Kidney (tissue), 14 donors: ENCODE data around the gene SULF2. TPM values are rescaled to one million over a fixed set of nuclear protein-coding genes. Genes with fewer than 3 reads are reported as not detected.

Experiments used
- DNase-seq, 5 donors: peaks; one replicate each; pipeline ENCODE4 v3.0.0-alpha.2; 2013 to 2020
- FAIRE-seq: peaks from 2 replicates; lab custom pipeline; 2012; peaks lifted over from hg19 to GRCh38; lab: Jason Lieb, UNC
- H3K27ac ChIP-seq, 2 donors: one replicate each; pipeline ENCODE4 v1.7.0; 2013; ENCODE audit warnings: low read depth in 2 of 2, low read length in 2 of 2, inconsistent platforms in 1 of 2
- H3K27me3 ChIP-seq: one replicate; pipeline ENCODE4 v1.7.1; 2013; ENCODE audit warnings: low read length, inconsistent platforms; ENCODE audit not compliant: control insufficient read depth, insufficient read depth
- H3K36me3 ChIP-seq, 3 donors: one replicate each; pipeline versions ENCODE4 v1.7.0 to v1.7.1; 2013; ENCODE audit warnings: low read length in 3 of 3, control low read depth in 1 of 3, inconsistent platforms in 1 of 3; ENCODE audit not compliant: insufficient read depth in 3 of 3, control insufficient read depth in 2 of 3
- H3K4me1 ChIP-seq, 3 donors: one replicate each; pipeline versions ENCODE4 v1.7.0 to v1.7.1; 2013; ENCODE audit warnings: low read length in 3 of 3, inconsistent platforms in 1 of 3, low read depth in 1 of 3; ENCODE audit not compliant: control insufficient read depth in 2 of 3, insufficient read depth in 2 of 3
- H3K4me3 ChIP-seq, 3 donors: one replicate each; pipeline versions ENCODE4 v1.7.0 to v1.8.1; 2013; ENCODE audit warnings: low read length in 3 of 3, control low read depth in 1 of 3, inconsistent platforms in 1 of 3
- H3K9ac ChIP-seq, 3 donors: one replicate each; pipeline versions ENCODE4 v1.7.0 to v1.7.1; 2013; ENCODE audit warnings: low read length in 3 of 3, control low read depth in 1 of 3, inconsistent platforms in 1 of 3
- H3K9me3 ChIP-seq, 3 donors: one replicate each; pipeline versions ENCODE4 v1.7.0 to v1.7.1; 2013; ENCODE audit warnings: low read length in 3 of 3, control low read depth in 1 of 3, inconsistent platforms in 1 of 3; ENCODE audit not compliant: control insufficient read depth in 2 of 3, insufficient read depth in 1 of 3
- CTCF ChIP-seq: IDR thresholded peaks from 3 replicates; pipeline ENCODE4 v1.5.1; 2012; ENCODE audit warnings: mild to moderate bottlenecking, moderate library complexity, borderline replicate concordance; ENCODE audit not compliant: insufficient read depth; ENCODE audit errors: extremely low read depth
- intact Hi-C: fragments of 100-400 bp; cut with DNase I; formaldehyde crosslinking; loops from one replicate; pipeline ENCODE4 v1.11.1; 2022
- polyA plus RNA-seq: library from polyadenylated mRNA; stranded (reverse); fragments of 350-450 nt; fragmentation: Illumina TruSeq; extraction: RNeasy Lipid Tissue Mini Kit (QIAGEN cat#74804); gene quantifications from one replicate; pipeline ENCODE4 v1.2.3, GENCODE V29; 2014; ENCODE audit warnings: low read depth, low replicate concordance; ENCODE audit not compliant: insufficient read depth
- total RNA-seq: library from RNA; stranded (reverse); fragmentation: NEBNext Ultra II Directional; extraction: Animal tissue kit (Norgen Biotek cat#: 25700); gene quantifications from one replicate; pipeline ENCODE4 v1.2.1, GENCODE V29; 2021
- donor health status: control.
- donor health status: control.
- donor health status: control.
- donor health status: control.
- donor health status: control.
- donor health status: DM: yes; HTN: yes; CAD: no.
- donor health status: Normal renal cell carcinoma (clear cell type).

SULF2 gene
- total and polyA plus RNA-seq, 2 donors from 2014 or later, result 85.1 to 257 TPM

- Histone ChIP-seq H3K4me3 (no peak overlapping the region), H3K9ac (no peak overlapping the region), H3K27me3 (no peaks in the 10 kb centered on the region), H3K36me3 (no peaks in the 10 kb centered on the region), H3K27ac (no peak overlapping the region), H3K4me1 (no peaks in the 10 kb centered on the region), H3K9me3 (no peaks in the 10 kb centered on the region)
- no peak for FAIRE-seq
- peak in 1 of 5 donors; percentile 34 for DNase-seq
- intact Hi-C loops, result no loop called here
- no peak for TF ChIP-seq CTCF
These were observed 58.6 kb downstream of the SULF2 start for GRCh38 chr20:47726632-47727031.

- DNase-seq (peak; percentile 78 to 96 (median 94)), FAIRE-seq (peak; percentile 74)
- Histone ChIP-seq H3K9ac (no peak overlapping the region), H3K4me1 (no peaks in the 10 kb centered on the region), H3K9me3 (no peaks in the 10 kb centered on the region), H3K27me3 (no peaks in the 10 kb centered on the region), H3K36me3 (no peaks in the 10 kb centered on the region), H3K27ac (no peak overlapping the region), H3K4me3 (no peak overlapping the region)
- intact Hi-C loops, result no loop called here
- TF ChIP-seq CTCF, result peak; percentile 94
These were observed 59.9 kb downstream of the SULF2 start for GRCh38 chr20:47725248-47725973.

- H3K27me3 ChIP-seq, result no peaks in the 10 kb centered on the region
- no peaks in the 10 kb centered on the region for H3K4me1 ChIP-seq
- H3K9ac ChIP-seq, result no peak overlapping the region
- TF ChIP-seq CTCF, result no peak
- no peaks in the 10 kb centered on the region for H3K36me3 ChIP-seq
- intact Hi-C loops, result no loop called here
- FAIRE-seq, result no peak
- H3K9me3 ChIP-seq, result no peaks in the 10 kb centered on the region
- peak in 1 of 5 donors; percentile 35 for DNase-seq
- no peak overlapping the region for H3K4me3 ChIP-seq
- H3K27ac ChIP-seq, result no peak overlapping the region
These were observed 60.4 kb downstream of the SULF2 start for GRCh38 chr20:47724910-47725247.

GRCh38 chr20:47724396-47724795, 60.9 kb downstream of the SULF2 start:
- Histone ChIP-seq H3K27ac (no peak overlapping the region), H3K27me3 (no peaks in the 10 kb centered on the region), H3K9ac (no peak overlapping the region), H3K4me1 (no peaks in the 10 kb centered on the region), H3K36me3 (no peaks in the 10 kb centered on the region), H3K4me3 (no peak overlapping the region), H3K9me3 (no peaks in the 10 kb centered on the region)
- FAIRE-seq (no peak), DNase-seq (peak; percentile 45 to 82 (median 77))
- intact Hi-C loops, result no loop called here
- TF ChIP-seq CTCF, result no peak
